ENCODE data around the gene MORF4L1.

MORF4L1 gene

GRCh38 chr15:78915341-78916087 is 42.8 kb downstream of the MORF4L1 start:
- TF ChIP-seq, protein P1, sequence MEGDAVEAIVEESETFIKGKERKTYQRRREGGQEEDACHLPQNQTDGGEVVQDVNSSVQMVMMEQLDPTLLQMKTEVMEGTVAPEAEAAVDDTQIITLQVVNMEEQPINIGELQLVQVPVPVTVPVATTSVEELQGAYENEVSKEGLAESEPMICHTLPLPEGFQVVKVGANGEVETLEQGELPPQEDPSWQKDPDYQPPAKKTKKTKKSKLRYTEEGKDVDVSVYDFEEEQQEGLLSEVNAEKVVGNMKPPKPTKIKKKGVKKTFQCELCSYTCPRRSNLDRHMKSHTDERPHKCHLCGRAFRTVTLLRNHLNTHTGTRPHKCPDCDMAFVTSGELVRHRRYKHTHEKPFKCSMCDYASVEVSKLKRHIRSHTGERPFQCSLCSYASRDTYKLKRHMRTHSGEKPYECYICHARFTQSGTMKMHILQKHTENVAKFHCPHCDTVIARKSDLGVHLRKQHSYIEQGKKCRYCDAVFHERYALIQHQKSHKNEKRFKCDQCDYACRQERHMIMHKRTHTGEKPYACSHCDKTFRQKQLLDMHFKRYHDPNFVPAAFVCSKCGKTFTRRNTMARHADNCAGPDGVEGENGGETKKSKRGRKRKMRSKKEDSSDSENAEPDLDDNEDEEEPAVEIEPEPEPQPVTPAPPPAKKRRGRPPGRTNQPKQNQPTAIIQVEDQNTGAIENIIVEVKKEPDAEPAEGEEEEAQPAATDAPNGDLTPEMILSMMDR (IDR thresholded peaks at IDR 0.05; ENCODE audit: control insufficient read depth, insufficient read depth, low read depth, low read length, missing control alignments), result no peak
- no peak overlapping the region for H3K4me3 ChIP-seq (ENCODE audit: control insufficient read depth, low read depth, low read length)
- DNase-seq (ENCODE audit: low read depth), result no peak

- TF ChIP-seq, protein P1 (IDR thresholded peaks at IDR 0.05; ENCODE audit: control insufficient read depth, insufficient read depth, low read depth, low read length, missing control alignments), result no peak
- no peak overlapping the region for H3K4me3 ChIP-seq (ENCODE audit: control insufficient read depth, low read depth, low read length)
- DNase-seq (ENCODE audit: low read depth), result no peak
Observed at GRCh38 chr15:78916088-78916487, 43.4 kb downstream of the MORF4L1 start.

- H3K4me3 ChIP-seq (ENCODE audit: control insufficient read depth, low read depth, low read length), result no peak overlapping the region
- DNase-seq (ENCODE audit: low read depth), result no peak
- TF ChIP-seq, protein P1 (IDR thresholded peaks at IDR 0.05; ENCODE audit: control insufficient read depth, insufficient read depth, low read depth, low read length, missing control alignments), result no peak
Observed at GRCh38 chr15:78917888-78918287, 45.2 kb downstream of the MORF4L1 start.

- H3K4me3 ChIP-seq (ENCODE audit: control insufficient read depth, low read depth, low read length), result no peak overlapping the region
- no peak for DNase-seq (ENCODE audit: low read depth)
- TF ChIP-seq, protein P1 (IDR thresholded peaks at IDR 0.05; ENCODE audit: control insufficient read depth, insufficient read depth, low read depth, low read length, missing control alignments), result no peak
Observed at GRCh38 chr15:78921517-78921916, 48.8 kb downstream of the MORF4L1 start.

- no peak for DNase-seq (ENCODE audit: low read depth)
- H3K4me3 ChIP-seq (ENCODE audit: control insufficient read depth, low read depth, low read length), result no peak overlapping the region
- TF ChIP-seq, protein P1 (IDR thresholded peaks at IDR 0.05; ENCODE audit: control insufficient read depth, insufficient read depth, low read depth, low read length, missing control alignments), result no peak
Observed at GRCh38 chr15:78921940-78922339, 49.2 kb downstream of the MORF4L1 start.

- H3K4me3 ChIP-seq (ENCODE audit: control insufficient read depth, low read depth, low read length), result no peak overlapping the region
- no peak for DNase-seq (ENCODE audit: low read depth)
- TF ChIP-seq, protein P1 (IDR thresholded peaks at IDR 0.05; ENCODE audit: control insufficient read depth, insufficient read depth, low read depth, low read length, missing control alignments), result no peak
Observed at GRCh38 chr15:78922527-78922926, 49.8 kb downstream of the MORF4L1 start.

All from AG09309 (cell line).